HG03060 (cell line): Measurements from ENCODE around the gene RITA1.

Experiments
- ATAC-seq: cut with Tn5 transposase; IDR thresholded peaks from one replicate; pipeline ENCODE4 v1.9.1; 2021; ENCODE audit warnings: low read depth, moderate number of reproducible peaks; ENCODE audit not compliant: unreplicated experiment

RITA1 gene

GRCh38 chr12:113173081-113173698 is 12.3 kb upstream of the RITA1 start:
- no peak for ATAC-seq

DNA sequence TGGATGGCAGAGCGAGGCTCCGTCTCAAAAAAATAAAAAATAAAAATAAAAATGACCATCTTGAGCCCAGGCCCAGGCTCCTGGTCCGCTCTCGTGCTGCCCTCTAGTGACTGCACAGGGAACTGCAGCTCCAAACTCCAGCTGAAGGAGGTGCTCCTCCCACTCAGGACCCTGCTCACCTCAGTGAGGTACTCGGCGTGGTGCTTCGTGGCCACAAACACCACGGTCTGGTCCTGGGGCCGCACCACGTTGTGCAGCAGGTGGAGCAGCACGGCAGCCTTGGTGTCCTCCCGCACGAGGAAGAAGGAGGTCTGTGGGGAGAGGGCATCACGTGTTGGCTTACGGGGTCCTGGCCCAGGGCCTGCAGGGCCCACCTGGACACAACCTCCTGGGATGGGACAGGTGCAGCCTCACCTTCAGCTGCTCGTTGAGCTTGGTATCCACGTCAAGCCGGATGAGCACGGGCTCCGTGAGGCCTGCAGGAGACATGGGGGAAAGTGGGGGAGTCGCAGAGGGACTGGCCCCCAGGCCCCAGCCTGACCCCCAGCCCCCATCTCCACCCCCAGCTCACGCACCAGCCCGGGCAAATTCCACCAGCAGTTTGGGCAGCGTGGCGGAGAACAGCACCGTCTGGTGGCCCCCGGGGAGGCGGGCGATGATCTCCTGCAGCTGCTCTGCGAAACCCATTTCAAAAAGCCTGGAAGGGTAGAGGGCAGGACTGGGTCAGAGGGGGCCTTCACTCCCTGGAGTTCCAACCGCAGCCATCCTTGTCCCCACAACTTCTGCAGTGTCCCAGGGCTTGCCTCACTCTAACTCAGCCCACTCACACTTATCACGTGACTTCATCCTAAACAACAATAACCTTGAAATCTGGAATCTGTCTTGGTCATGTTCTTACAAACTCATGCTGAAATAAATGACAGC is 10.8 kb upstream of the RITA1 start:
- ATAC-seq: no peak

GRCh38 chr12:113179023-113179422 is 6.5 kb upstream of the RITA1 start:
- no peak for ATAC-seq

DNA sequence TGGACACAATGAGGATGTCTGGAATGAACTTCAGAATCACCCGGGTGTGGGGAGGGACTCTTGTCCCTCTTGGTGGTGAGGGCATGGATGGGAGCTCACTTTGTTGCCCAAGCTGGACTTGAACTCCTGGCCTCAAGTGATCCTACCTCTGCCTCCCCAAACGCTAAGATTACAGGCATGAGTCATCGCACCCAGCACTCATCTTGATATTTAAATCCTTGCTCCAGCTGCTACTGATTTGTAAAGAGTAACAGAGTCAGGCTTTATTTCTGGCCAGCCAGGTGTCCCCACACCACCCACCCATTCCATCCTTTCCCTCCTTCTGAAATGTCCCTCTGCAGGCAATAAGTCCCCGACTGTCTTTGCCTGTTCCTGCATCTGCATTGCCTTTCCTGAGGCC is 5.2 kb upstream of the RITA1 start:
- ATAC-seq: no peak

- ATAC-seq: no peak
These were observed 3.5 kb upstream of the RITA1 start for GRCh38 chr12:113181975-113182374.

GRCh38 chr12:113183030-113183589 is 2.4 kb upstream of the RITA1 start:
- ATAC-seq: no peak

GRCh38 chr12:113184098-113184899 is 1.2 kb upstream of the RITA1 start:
- no peak for ATAC-seq

DNA sequence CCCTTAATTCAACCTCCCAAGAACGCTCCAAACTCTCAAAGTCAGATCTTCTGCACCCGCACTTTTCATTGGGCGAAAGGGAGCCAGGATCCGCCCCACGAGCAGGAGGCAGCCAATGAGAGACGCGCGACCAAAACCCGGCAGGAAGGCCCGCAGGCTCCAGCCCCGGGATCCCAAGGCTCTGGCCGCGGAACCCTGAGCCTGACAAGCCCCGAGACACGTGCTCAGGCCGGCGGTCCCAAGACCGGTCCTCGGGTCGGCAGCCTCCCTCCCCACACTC is 681 bp upstream of the RITA1 start:
- no peak for ATAC-seq

DNA sequence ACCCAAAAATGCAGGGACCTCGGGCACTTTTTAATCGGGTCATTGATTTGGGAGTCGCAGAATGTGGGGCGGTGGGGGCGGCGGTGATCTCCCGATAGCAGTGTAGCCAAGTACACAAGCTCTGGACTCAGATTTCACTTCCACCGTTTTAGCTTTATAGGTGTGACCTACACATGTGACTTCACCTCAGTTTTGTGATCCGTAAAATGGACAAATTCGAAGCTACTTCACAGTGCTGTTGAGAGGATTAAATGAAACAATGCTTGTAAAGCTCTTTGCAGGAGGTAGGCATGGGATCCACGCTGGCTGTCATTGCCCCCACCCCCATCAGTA is 478 bp downstream of the RITA1 start:
- ATAC-seq: no peak

GRCh38 chr12:113186666-113187325 is 1.3 kb downstream of the RITA1 start:
- ATAC-seq: no peak

- no peak for ATAC-seq
These were observed 3.8 kb downstream of the RITA1 start for GRCh38 chr12:113189361-113189760.

GRCh38 chr12:113190761-113191160 is 5.2 kb downstream of the RITA1 start:
- ATAC-seq: no peak

- no peak for ATAC-seq
These were observed 5.7 kb downstream of the RITA1 start for GRCh38 chr12:113191227-113191626.

GRCh38 chr12:113194971-113195391 is 9.5 kb downstream of the RITA1 start:
- ATAC-seq: no peak

DNA sequence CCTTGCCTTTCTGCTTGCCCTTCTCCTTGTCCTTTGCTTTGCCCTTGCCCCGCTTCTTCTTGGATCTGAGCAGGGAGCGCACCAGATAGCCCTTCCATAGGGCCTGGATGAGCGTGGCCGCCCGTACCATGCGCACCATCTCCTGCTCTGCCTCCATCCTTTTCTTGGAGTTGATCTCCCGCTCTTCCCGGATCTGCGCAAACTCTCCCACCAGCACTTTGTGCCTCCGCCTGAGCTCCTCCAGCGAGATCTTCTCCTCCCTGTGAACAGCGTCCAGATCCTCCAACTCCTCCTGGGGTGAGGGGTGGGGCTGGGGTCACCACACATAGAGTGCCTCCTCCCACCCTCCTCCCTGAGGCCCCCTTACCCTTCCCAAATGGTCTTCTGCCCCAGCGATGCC is 10.1 kb downstream of the RITA1 start:
- no peak for ATAC-seq

DNA sequence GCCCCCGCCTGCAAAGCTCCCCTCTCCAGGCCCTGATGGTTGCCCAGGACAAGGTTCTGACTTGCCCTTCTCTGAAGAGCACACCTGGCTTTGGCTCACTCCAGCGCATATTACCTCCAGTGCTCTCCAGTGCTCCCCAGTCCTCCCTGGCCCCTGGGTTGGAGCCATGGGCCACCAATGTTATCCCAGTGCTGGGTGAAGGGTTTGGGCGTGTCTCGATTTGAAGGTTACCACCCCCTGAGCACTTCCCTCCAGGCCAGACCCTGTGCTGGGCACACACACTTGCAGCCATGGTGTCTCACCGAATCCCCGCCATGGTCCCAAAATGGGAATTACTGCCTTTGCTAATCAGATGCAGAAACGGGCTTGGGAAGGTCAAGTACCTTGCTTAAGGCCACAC is 11.1 kb downstream of the RITA1 start:
- ATAC-seq: no peak

DNA sequence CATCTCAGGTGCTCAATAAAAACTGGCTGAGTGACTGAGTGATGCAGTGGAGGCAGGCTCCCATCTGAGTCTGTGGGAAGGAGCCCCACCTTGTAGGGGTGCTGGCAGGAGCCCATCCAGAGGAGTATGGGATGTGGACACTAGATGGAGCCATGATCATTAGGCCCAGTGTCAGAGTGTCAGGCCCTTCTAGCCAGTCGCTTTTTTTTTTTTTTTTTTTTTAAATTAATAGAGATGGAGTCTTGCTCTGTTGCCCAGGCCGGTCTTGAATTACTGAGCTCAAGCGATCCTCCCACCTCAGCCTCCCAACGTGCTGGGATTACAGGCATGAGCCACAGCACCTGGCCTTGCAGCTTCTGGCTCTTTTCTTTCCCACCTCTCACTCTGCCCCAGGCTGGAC is 11.5 kb downstream of the RITA1 start:
- ATAC-seq: no peak

- no peak for ATAC-seq
These were observed 12.1 kb downstream of the RITA1 start for GRCh38 chr12:113197518-113198077.

GRCh38 chr12:113198296-113198695 is 12.8 kb downstream of the RITA1 start:
- ATAC-seq: no peak

- ATAC-seq: no peak
These were observed 14.7 kb downstream of the RITA1 start for GRCh38 chr12:113200021-113200797.
